H1 (cell line): ENCODE measurements around the gene ADGB. TPM values are rescaled to one million over a fixed set of nuclear protein-coding genes. Genes with fewer than 3 reads are reported as not detected.

ENCODE experiments used
- CTCF ChIA-PET: fragments of 300-600 bp; sonication (Branson Sonifier 250); formaldehyde crosslinking; loops from one replicate; lab custom pipeline; 2021; ENCODE audit not compliant: partially characterized antibody; lab: Charles Lee
- POLR2A ChIA-PET: fragments of 300-600 bp; sonication (Branson Sonifier 250); formaldehyde crosslinking; loops from one replicate; lab custom pipeline; 2021; ENCODE audit warnings: inconsistent platforms; ENCODE audit not compliant: partially characterized antibody; lab: Charles Lee
- DNase-seq, 2 experiments: peaks; one replicate each; pipeline versions ENCODE4 v3.0.0 to v3.0.0-alpha.2; 2010 to 2022; ENCODE audit warnings: low spot score in 2 of 2, low read depth in 1 of 2, mixed read lengths in 1 of 2
- FAIRE-seq: peaks from 2 replicates; lab custom pipeline; 2011; peaks lifted over from hg19 to GRCh38; lab: Jason Lieb, UNC
- H2AFZ ChIP-seq: 2 replicates; pipeline ENCODE4 v1.8.1; 2012; ENCODE audit warnings: low read length, inconsistent platforms
- H2AK5ac ChIP-seq: 2 replicates; pipeline ENCODE4 v1.6.1; 2013; ENCODE audit warnings: low read depth, low read length
- H2BK120ac ChIP-seq: replicated peaks from 2 replicates; pipeline ENCODE3; 2013; ENCODE audit warnings: low read depth, low read length, inconsistent platforms
- H2BK12ac ChIP-seq: 2 replicates; pipeline ENCODE4 v1.6.1; 2013; ENCODE audit warnings: low read depth, low read length
- H2BK15ac ChIP-seq: 2 replicates; pipeline ENCODE4 v1.6.1; 2013; ENCODE audit warnings: low read length
- H2BK20ac ChIP-seq: 2 replicates; pipeline ENCODE4 v1.6.1; 2013; ENCODE audit warnings: low read length
- H2BK5ac ChIP-seq: 2 replicates; pipeline ENCODE4 v1.6.1; 2013; ENCODE audit warnings: low read depth, low read length
- H3K14ac ChIP-seq: 2 replicates; pipeline ENCODE4 v1.6.1; 2013; ENCODE audit warnings: inconsistent platforms; ENCODE audit not compliant: insufficient read length
- H3K18ac ChIP-seq: 2 replicates; pipeline ENCODE4 v1.6.1; 2013; ENCODE audit warnings: low read length; ENCODE audit errors: extremely low read depth
- H3K23ac ChIP-seq: 2 replicates; pipeline ENCODE4 v1.6.1; 2013; ENCODE audit warnings: inconsistent platforms; ENCODE audit not compliant: insufficient read length
- H3K23me2 ChIP-seq: 2 replicates; pipeline ENCODE4 v1.6.1; 2013; ENCODE audit warnings: low read depth, low read length
- H3K27ac ChIP-seq: 2 replicates; pipeline ENCODE4 v1.6.1; 2011; ENCODE audit warnings: low read depth, low read length, inconsistent platforms
- H3K27me3 ChIP-seq, 4 experiments: replicated peaks in 1 of 4; 1 replicate in 1 of 4; 2 replicates in 3 of 4; pipeline versions ENCODE4 v1.6.1 to v1.8.1; 2011 to 2013; ENCODE audit warnings: low read length in 3 of 4, mild to moderate bottlenecking in 3 of 4, inconsistent platforms in 2 of 4, mixed read lengths in 2 of 4, moderate library complexity in 1 of 4; ENCODE audit not compliant: control insufficient read depth in 3 of 4, insufficient read depth in 3 of 4; ENCODE audit errors: extremely low read depth in 1 of 4
- H3K36me3 ChIP-seq, 4 experiments: 2 replicates each; pipeline versions ENCODE4 v1.6.1 to v1.8.1; 2011 to 2013; ENCODE audit warnings: mild to moderate bottlenecking in 4 of 4, low read length in 3 of 4, moderate library complexity in 2 of 4, control low read depth in 1 of 4, inconsistent platforms in 1 of 4; ENCODE audit not compliant: insufficient read depth in 4 of 4, control insufficient read depth in 2 of 4
- H3K4ac ChIP-seq: replicated peaks from 2 replicates; pipeline ENCODE3; 2013; ENCODE audit warnings: low read length, low read depth, mixed read lengths, inconsistent platforms; ENCODE audit not compliant: insufficient read length
- H3K4me1 ChIP-seq, 4 experiments: replicated peaks in 1 of 4; 1 replicate in 1 of 4; 2 replicates in 3 of 4; pipeline versions ENCODE4 v1.6.1 to v1.8.1; 2011 to 2013; ENCODE audit warnings: low read length in 3 of 4, inconsistent platforms in 2 of 4, mixed read lengths in 1 of 4; ENCODE audit not compliant: insufficient read depth in 4 of 4, control insufficient read depth in 3 of 4
- H3K4me2 ChIP-seq, 2 experiments: 2 replicates each; pipeline versions ENCODE4 v1.6.1 to v1.8.1; 2011 to 2013; ENCODE audit warnings: low read depth in 2 of 2, low read length in 2 of 2, control low read depth in 1 of 2, inconsistent platforms in 1 of 2, mild to moderate bottlenecking in 1 of 2; ENCODE audit not compliant: insufficient read depth in 1 of 2
- H3K4me3 ChIP-seq, 4 experiments: fragments of 200-600, 300-600 bp in 1 of 4; sonication (generic), shearing (Covaris generic), sonication (Bioruptor Twin) in 1 of 4; 2 replicates each; pipeline versions ENCODE4 v1.5.1 to v1.8.1; 2011 to 2016; ENCODE audit warnings: low read length in 4 of 4, low read depth in 3 of 4, control low read depth in 2 of 4, inconsistent platforms in 2 of 4, mild to moderate bottlenecking in 2 of 4, mixed read lengths in 1 of 4, moderate library complexity in 1 of 4; ENCODE audit not compliant: insufficient read depth in 2 of 4; ENCODE audit errors: extremely low read depth in 1 of 4
- H3K56ac ChIP-seq: replicated peaks from 2 replicates; pipeline ENCODE3; 2013; ENCODE audit warnings: low read depth, mild to moderate bottlenecking, mixed read lengths, low read length, inconsistent platforms; ENCODE audit not compliant: insufficient read length
- H3K79me1 ChIP-seq: 2 replicates; pipeline ENCODE4 v1.6.1; 2013; ENCODE audit warnings: low read depth, low read length, control low read depth
- H3K79me2 ChIP-seq, 2 experiments: 2 replicates each; pipeline versions ENCODE4 v1.6.1 to v1.8.1; 2012 to 2013; ENCODE audit warnings: low read length in 2 of 2, mild to moderate bottlenecking in 2 of 2, inconsistent platforms in 1 of 2; ENCODE audit not compliant: insufficient read depth in 2 of 2, control insufficient read depth in 1 of 2
- H3K9ac ChIP-seq, 4 experiments: replicated peaks in 1 of 4; 1 replicate in 1 of 4; 2 replicates in 3 of 4; pipeline versions ENCODE4 v1.6.1 to v1.8.1; 2011 to 2013; ENCODE audit warnings: low read depth in 3 of 4, low read length in 3 of 4, control low read depth in 2 of 4, mild to moderate bottlenecking in 2 of 4, moderate library complexity in 2 of 4, inconsistent platforms in 1 of 4; ENCODE audit errors: extremely low read depth in 1 of 4
- H3K9me3 ChIP-seq, 2 experiments: 2 replicates each; pipeline versions ENCODE4 v1.6.1 to v1.8.1; 2012 to 2013; ENCODE audit warnings: mild to moderate bottlenecking in 2 of 2, moderate library complexity in 2 of 2, control low read depth in 1 of 2, inconsistent platforms in 1 of 2, low read depth in 1 of 2, low read length in 1 of 2, mixed read lengths in 1 of 2; ENCODE audit not compliant: insufficient read depth in 2 of 2
- H4K20me1 ChIP-seq, 2 experiments: replicated peaks in 1 of 2; 2 replicates each; pipeline versions ENCODE3 to v1.8.1; 2011 to 2013; ENCODE audit warnings: inconsistent platforms in 2 of 2, low read length in 2 of 2, mild to moderate bottlenecking in 1 of 2; ENCODE audit not compliant: insufficient read depth in 2 of 2, control insufficient read depth in 1 of 2
- H4K5ac ChIP-seq: 2 replicates; pipeline ENCODE4 v1.6.1; 2013; ENCODE audit warnings: low read length, low read depth, mixed read lengths, inconsistent platforms; ENCODE audit not compliant: insufficient read length
- H4K8ac ChIP-seq: 2 replicates; pipeline ENCODE4 v1.8.0; 2013; ENCODE audit warnings: mild to moderate bottlenecking, moderate library complexity, low read length, inconsistent platforms; ENCODE audit not compliant: insufficient read depth; ENCODE audit errors: extremely low read depth
- H4K91ac ChIP-seq: replicated peaks from 2 replicates; pipeline ENCODE3; 2013; ENCODE audit warnings: low read length, mixed read lengths, inconsistent platforms; ENCODE audit not compliant: insufficient read length
- ASH2L ChIP-seq: fragments of 200-600, 300-600 bp; sonication (generic); IDR thresholded peaks from one replicate; pipeline ENCODE4 v1.7.1; 2017; ENCODE audit warnings: low read length
- WGBS, 2 experiments: shearing (Covaris generic) in 1 of 2; methylation state at CpG; one replicate each; pipeline versions ENCODE4 v1.1.6 to v1.1.7; 2013 to 2015; ENCODE audit warnings: low lambda C conversion rate in 2 of 2, mixed read lengths in 2 of 2, inconsistent platforms in 1 of 2, low coverage in 1 of 2, missing lambda C conversion rate in 1 of 2; ENCODE audit not compliant: insufficient replicate concordance in 2 of 2, insufficient coverage in 1 of 2, insufficient read length in 1 of 2; ENCODE audit errors: extremely low coverage in 1 of 2, missing lambda C conversion rate in 1 of 2; 5-methylcytosine and 5-hydroxymethylcytosine counted together
- polyA plus RNA-seq, 7 experiments: library from polyadenylated mRNA; depleted of rRNA in 3 of 7; stranded (reverse) in 5 of 7; unstranded in 2 of 7; fragments of >200 nt in 5 of 7; fragments of 200-250 nt in 2 of 7; gene quantifications; 1 replicate in 5 of 7; 2 replicates in 1 of 7; 4 replicates in 1 of 7; pipeline versions ENCODE4 v1.2.1 to v1.2.3, GENCODE V29; 2011 to 2013; ENCODE audit warnings: missing spikeins in 2 of 7, mixed read lengths in 2 of 7
- total RNA-seq: library from RNA; stranded (reverse); fragmentation: NEBNext Ultra II Directional; extraction: Animal tissue kit (Norgen Biotek cat#: 25700); gene quantifications from 2 replicates; pipeline ENCODE4 v1.2.1, GENCODE V29; 2021

The ADGB gene
- total and polyA plus RNA-seq, 2 of the 8 experiments (the other 6 are each of a cell fraction or from before 2014, with no cell fraction given): not detected

DNA sequence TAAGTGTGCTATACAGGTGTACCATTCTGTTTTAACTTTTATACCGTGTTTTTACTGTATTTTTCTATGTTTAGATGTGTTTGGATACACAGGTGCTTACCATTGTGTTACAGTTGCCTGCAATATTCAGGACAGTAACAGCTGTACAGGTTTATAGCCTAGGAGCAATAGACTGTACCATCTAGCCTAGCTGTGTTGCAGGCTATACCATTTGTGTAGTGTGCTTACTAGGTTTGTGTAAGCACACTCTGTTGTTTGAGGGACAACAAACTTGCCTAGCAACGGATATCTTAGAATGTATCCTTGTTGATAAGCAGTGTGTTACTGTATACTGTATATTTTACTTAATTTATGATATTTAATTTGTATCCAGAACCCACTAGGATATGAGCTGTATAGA lies 35.2 kb downstream of the ADGB start:
- H3K4me3 ChIP-seq: no peak overlapping the region
- CTCF ChIA-PET: interaction anchor here (0.7 kb wide), 1 partner anchor 104 kb away, joined by 3 read pairs; no protein-coding TSS in a partner anchor
- no peaks in the 10 kb centered on the region for H3K79me1 ChIP-seq
- DNase-seq: no peak
- H3K4me1 ChIP-seq: no peaks in the 10 kb centered on the region
- H2BK20ac ChIP-seq: no peak overlapping the region
- no peak overlapping the region for H4K5ac ChIP-seq
- no peaks in the 10 kb centered on the region for H3K23me2 ChIP-seq
- no peak overlapping the region for H3K4me2 ChIP-seq
- no peak overlapping the region for H2BK12ac ChIP-seq
- no peak overlapping the region for H4K91ac ChIP-seq
- H2AFZ ChIP-seq: no peak overlapping the region
- no peak overlapping the region for H2AK5ac ChIP-seq
- H3K36me3 ChIP-seq: no peaks in the 10 kb centered on the region
- H2BK5ac ChIP-seq: no peak overlapping the region
- H3K79me2 ChIP-seq: no peaks in the 10 kb centered on the region
- TF ChIP-seq ASH2L: no peak
- TF ChIP-seq, all 59 proteins: peak for 0
- Histone ChIP-seq H3K23ac (no peak overlapping the region), H2BK15ac (no peak overlapping the region), H2BK120ac (no peak overlapping the region), H3K9ac (no peak overlapping the region), H3K27ac (no peak overlapping the region), H4K8ac (no peak overlapping the region), H3K9me3 (no peaks in the 10 kb centered on the region), H3K4ac (no peak overlapping the region), H4K20me1 (no peaks in the 10 kb centered on the region), H3K18ac (no peak overlapping the region), H3K56ac (no peak overlapping the region), H3K27me3 (no peaks in the 10 kb centered on the region), H3K14ac (no peak overlapping the region)
- POLR2A ChIA-PET: no interaction called here
- FAIRE-seq: no peak
- WGBS, 2 experiments: 92% methylated on average over 2 of the region's 2 CpGs; no CpG with 5 or more reads in 1 of the 2 experiments
